ENCODE data around the gene CDH2.

CDH2 gene

GRCh38 chr18:28125051-28125450 is 51.9 kb downstream of the CDH2 start:
- DNase-seq, result no peak

- no peak for DNase-seq
Measured at GRCh38 chr18:28124131-28125029, 52.5 kb downstream of the CDH2 start.

- no peak for DNase-seq
Measured at GRCh38 chr18:28123401-28124030, 53.4 kb downstream of the CDH2 start.

GRCh38 chr18:28120828-28121515 is 56.0 kb downstream of the CDH2 start:
- DNase-seq, result no peak

- DNase-seq, result no peak
Measured at GRCh38 chr18:28116461-28116860, 60.5 kb downstream of the CDH2 start.

- no peak for DNase-seq
Measured at GRCh38 chr18:28115149-28115550, 61.8 kb downstream of the CDH2 start.

GRCh38 chr18:28114472-28114871 is 62.5 kb downstream of the CDH2 start:
- no peak for DNase-seq

GRCh38 chr18:28113271-28114029 is 63.5 kb downstream of the CDH2 start:
- DNase-seq, result no peak

GRCh38 chr18:28112056-28112470 is 64.9 kb downstream of the CDH2 start:
- DNase-seq, result no peak

GRCh38 chr18:28110924-28111323 is 66.0 kb downstream of the CDH2 start:
- no peak for DNase-seq

- DNase-seq, result no peak
Measured at GRCh38 chr18:28109781-28110560, 67.0 kb downstream of the CDH2 start.

- DNase-seq, result no peak
Measured at GRCh38 chr18:28108814-28109213, 68.1 kb downstream of the CDH2 start.

GRCh38 chr18:28108254-28108653 is 68.7 kb downstream of the CDH2 start:
- DNase-seq, result no peak

GRCh38 chr18:28099237-28099636 is 77.7 kb downstream of the CDH2 start:
- DNase-seq, result no peak

- no peak for DNase-seq
Measured at GRCh38 chr18:28095631-28096030, 81.3 kb downstream of the CDH2 start.

GRCh38 chr18:28095041-28095440 is 81.9 kb downstream of the CDH2 start:
- no peak for DNase-seq

GRCh38 chr18:28091197-28091596 is 85.7 kb downstream of the CDH2 start:
- no peak for DNase-seq

- DNase-seq, result no peak
Measured at GRCh38 chr18:28088477-28088876, 88.5 kb downstream of the CDH2 start.

GRCh38 chr18:28086670-28087552 is 90.0 kb downstream of the CDH2 start:
- DNase-seq, result no peak

- no peak for DNase-seq
Measured at GRCh38 chr18:28081516-28081915, 95.4 kb downstream of the CDH2 start.

- DNase-seq, result no peak
Measured at GRCh38 chr18:28080876-28081300, 96.0 kb downstream of the CDH2 start.

Data from stimulated activated CD4-positive, alpha-beta T cell treated with anti-CD3 and anti-CD28 coated beads, Interleukin-4, amount 100 ng/mL, for 1 hour (primary cell).